H9 (cell line): ENCODE data around the gene GOLGA8S. TPM values are rescaled to one million over a fixed set of nuclear protein-coding genes. Genes with fewer than 3 reads are reported as not detected.
"Not testable (repeated sequence)": the region's sequence is repeated elsewhere in the genome, so short reads cannot be mapped to it uniquely, and the experiment has no call there.

Experiments used
- DNase-seq: peaks from one replicate; pipeline ENCODE4 v3.0.0-alpha.2; 2017
- H2AFZ ChIP-seq: one replicate; pipeline ENCODE4 v1.6.1; 2013; ENCODE audit warnings: mild to moderate bottlenecking, low read length, control low read depth, moderate library complexity
- H2AK5ac ChIP-seq: 2 replicates; pipeline ENCODE4 v1.6.1; 2013; ENCODE audit warnings: low read length, control low read depth, mixed read lengths; ENCODE audit not compliant: insufficient read length
- H2BK120ac ChIP-seq: one replicate; pipeline ENCODE4 v1.6.1; 2013; ENCODE audit warnings: low read depth, mild to moderate bottlenecking, low read length, control low read depth, inconsistent platforms; ENCODE audit not compliant: poor library complexity, severe bottlenecking
- H2BK12ac ChIP-seq: 2 replicates; pipeline ENCODE4 v1.6.1; 2013; ENCODE audit warnings: low read length, control low read depth, mixed read lengths, low read depth; ENCODE audit not compliant: insufficient read length
- H2BK15ac ChIP-seq: 2 replicates; pipeline ENCODE4 v1.6.1; 2013; ENCODE audit warnings: low read depth, low read length, control low read depth
- H2BK20ac ChIP-seq: one replicate; pipeline ENCODE4 v1.6.1; 2013; ENCODE audit warnings: low read depth, mild to moderate bottlenecking, low read length, control low read depth, inconsistent platforms; ENCODE audit not compliant: poor library complexity, severe bottlenecking
- H2BK5ac ChIP-seq: 2 replicates; pipeline ENCODE4 v1.6.1; 2013; ENCODE audit warnings: low read length, control low read depth, mixed read lengths; ENCODE audit not compliant: insufficient read length
- H3K14ac ChIP-seq: 2 replicates; pipeline ENCODE4 v1.6.1; 2013; ENCODE audit warnings: low read length, control low read depth; ENCODE audit not compliant: insufficient read depth
- H3K18ac ChIP-seq: 2 replicates; pipeline ENCODE4 v1.6.1; 2013; ENCODE audit warnings: low read depth, mild to moderate bottlenecking, mixed read lengths, low read length, control low read depth; ENCODE audit not compliant: insufficient read length
- H3K23ac ChIP-seq: 2 replicates; pipeline ENCODE4 v1.6.1; 2013; ENCODE audit warnings: low read length, control low read depth, mixed read lengths, low read depth; ENCODE audit not compliant: insufficient read length
- H3K23me2 ChIP-seq: 2 replicates; pipeline ENCODE4 v1.6.1; 2013; ENCODE audit warnings: low read depth, mild to moderate bottlenecking, mixed read lengths, low read length, control low read depth; ENCODE audit not compliant: insufficient read length, poor library complexity, severe bottlenecking
- H3K27ac ChIP-seq: 2 replicates; pipeline ENCODE4 v1.5.1; 2013; ENCODE audit warnings: low read length, control low read depth, mixed read lengths, low read depth; ENCODE audit not compliant: insufficient read length
- H3K27me3 ChIP-seq: 2 replicates; pipeline ENCODE4 v1.6.1; 2013; ENCODE audit warnings: low read length, control low read depth, inconsistent platforms; ENCODE audit not compliant: insufficient read depth
- H3K4ac ChIP-seq: 2 replicates; pipeline ENCODE4 v1.6.1; 2013; ENCODE audit warnings: low read depth, mild to moderate bottlenecking, control low read depth, inconsistent platforms, low read length, moderate library complexity
- H3K4me1 ChIP-seq: 2 replicates; pipeline ENCODE4 v1.6.1; 2013; ENCODE audit warnings: low read length, control low read depth, inconsistent platforms; ENCODE audit not compliant: insufficient read depth
- H3K4me2 ChIP-seq: 2 replicates; pipeline ENCODE4 v1.6.1; 2013; ENCODE audit warnings: low read length, control low read depth, mixed read lengths; ENCODE audit not compliant: insufficient read length, insufficient read depth
- H3K56ac ChIP-seq: 2 replicates; pipeline ENCODE4 v1.6.1; 2013; ENCODE audit warnings: low read depth, mild to moderate bottlenecking, mixed read lengths, low read length, control low read depth; ENCODE audit not compliant: insufficient read length
- H3K79me1 ChIP-seq: 2 replicates; pipeline ENCODE4 v1.6.1; 2013; ENCODE audit warnings: low read depth, mild to moderate bottlenecking, moderate library complexity, low read length, control low read depth, inconsistent platforms; ENCODE audit not compliant: insufficient read depth, poor library complexity, severe bottlenecking
- H3K79me2 ChIP-seq: 2 replicates; pipeline ENCODE4 v1.6.1; 2013; ENCODE audit warnings: low read length, control low read depth, inconsistent platforms; ENCODE audit not compliant: insufficient read depth
- H3K9ac ChIP-seq: 2 replicates; pipeline ENCODE4 v1.6.1; 2013; ENCODE audit warnings: low read length, control low read depth, mixed read lengths; ENCODE audit not compliant: insufficient read length; ENCODE audit errors: extremely low read depth
- H3K9me3 ChIP-seq: one replicate; pipeline ENCODE4 v1.6.1; 2013; ENCODE audit warnings: low read depth, low read length, inconsistent platforms; ENCODE audit not compliant: control insufficient read depth
- H3T11ph ChIP-seq: one replicate; pipeline ENCODE4 v1.6.1; 2013; ENCODE audit warnings: mild to moderate bottlenecking, low read length, control low read depth, inconsistent platforms
- H4K20me1 ChIP-seq: one replicate; pipeline ENCODE4 v1.6.1; 2013; ENCODE audit not compliant: control insufficient read depth, insufficient read length, insufficient read depth
- H4K5ac ChIP-seq: 2 replicates; pipeline ENCODE4 v1.6.1; 2013; ENCODE audit warnings: low read depth, mild to moderate bottlenecking, mixed read lengths, low read length, control low read depth; ENCODE audit not compliant: insufficient read length
- H4K8ac ChIP-seq: replicated peaks from 2 replicates; pipeline ENCODE4 v1.6.1; 2013; ENCODE audit warnings: low read length, control low read depth, mixed read lengths, low read depth; ENCODE audit not compliant: insufficient read length
- H4K91ac ChIP-seq: 2 replicates; pipeline ENCODE4 v1.6.1; 2013; ENCODE audit warnings: low read depth, mild to moderate bottlenecking, moderate library complexity, mixed read lengths, low read length, control low read depth; ENCODE audit not compliant: insufficient read length
- H3K27ac Mint-ChIP-seq, 3 experiments: 2 replicates in 2 of 3; 3 replicates in 1 of 3; pipeline ENCODE4 v1.8.0; 2020 to 2021; ENCODE audit warnings: mixed read lengths in 3 of 3, mild to moderate bottlenecking in 1 of 3, moderate library complexity in 1 of 3
- H3K27me3 Mint-ChIP-seq: 2 replicates; pipeline ENCODE4 v1.8.0; 2021; ENCODE audit warnings: low read depth, mild to moderate bottlenecking, moderate library complexity, mixed read lengths
- H3K36me3 Mint-ChIP-seq, 3 experiments: 2 replicates in 2 of 3; 3 replicates in 1 of 3; pipeline ENCODE4 v1.8.0; 2020 to 2021; ENCODE audit warnings: low read depth in 3 of 3, mixed read lengths in 3 of 3; ENCODE audit not compliant: insufficient read depth in 1 of 3
- H3K4me1 Mint-ChIP-seq, 2 experiments: 2 replicates each; pipeline ENCODE4 v1.8.0; 2020; ENCODE audit warnings: mixed read lengths in 2 of 2
- H3K4me3 Mint-ChIP-seq, 2 experiments: 2 replicates in 1 of 2; 3 replicates in 1 of 2; pipeline ENCODE4 v1.8.0; 2020 to 2021; ENCODE audit warnings: mild to moderate bottlenecking in 2 of 2, mixed read lengths in 2 of 2, moderate library complexity in 1 of 2
- H3K9me3 Mint-ChIP-seq, 2 experiments: 2 replicates in 1 of 2; 3 replicates in 1 of 2; pipeline ENCODE4 v1.8.0; 2020; ENCODE audit warnings: mild to moderate bottlenecking in 2 of 2, mixed read lengths in 2 of 2, moderate library complexity in 1 of 2
- WGBS: extraction: QIAGEN DNeasy Blood & Tissue Kit; methylation state at CpG from one replicate; pipeline ENCODE4 v1.1.7; 2013; ENCODE audit warnings: missing lambda C conversion rate, low lambda C conversion rate, mixed read lengths; ENCODE audit not compliant: insufficient read length; ENCODE audit errors: extremely low coverage; 5-methylcytosine and 5-hydroxymethylcytosine counted together
- long read RNA-seq: library from polyadenylated mRNA; unstranded; transcript quantifications from one replicate; pipeline ENCODE4 v2.0.0, GENCODE V29; 2020
- total RNA-seq: library from RNA; stranded (reverse); gene quantifications from 2 replicates; pipeline ENCODE4 v1.2.1, GENCODE V29; 2021

The GOLGA8S gene
- 0.07 TPM in 2 replicates for total RNA-seq
- long read RNA-seq = 0 reads

GRCh38 chr15:23354448-23354847, at the start of gene GOLGA8S:
Gene GOLGA8S, plus strand, starts transcription at chr15:23354748. Its CDS starts 62 bp downstream, at chr15:23354810.
- H3K27me3 ChIP-seq = not testable (repeated sequence)

GRCh38 chr15:23304805-23305204, 49.7 kb upstream of the GOLGA8S start:
- H3K79me1 ChIP-seq, H4K20me1 ChIP-seq, H2AFZ ChIP-seq, H3K9ac ChIP-seq, H3K18ac ChIP-seq, H3K23ac ChIP-seq, H3K56ac ChIP-seq, H3K27me3 ChIP-seq, H2BK12ac ChIP-seq, H3K27ac Mint-ChIP-seq, H2BK15ac ChIP-seq, H2AK5ac ChIP-seq, DNase-seq, H3K23me2 ChIP-seq, H3K79me2 ChIP-seq, H3K9me3 ChIP-seq, H3K27me3 Mint-ChIP-seq, H3T11ph ChIP-seq, H2BK5ac ChIP-seq, H4K5ac ChIP-seq, H4K91ac ChIP-seq, H3K4me1 ChIP-seq, H4K8ac ChIP-seq, H2BK120ac ChIP-seq, H2BK20ac ChIP-seq, H3K4ac ChIP-seq, H3K4me1 Mint-ChIP-seq, H3K4me2 ChIP-seq, H3K14ac ChIP-seq, H3K27ac ChIP-seq: not testable (repeated sequence)
- H3K4me3 Mint-ChIP-seq = peak overlapping the region; percentile 77 to 90
- WGBS = no CpG with 5 or more reads among the region's 4 CpGs
- H3K36me3 Mint-ChIP-seq = peaks cover 10 to 36% (median 21%) of the 10 kb centered on the region in 3 experiments
- H3K9me3 Mint-ChIP-seq = peaks cover 27 to 53% of the 10 kb centered on the region in 2 experiments; a peak in 4 of 5 replicates

More at GRCh38 chr15:23354448-23354847, at the start of gene GOLGA8S:
- H3K9me3 Mint-ChIP-seq, H4K8ac ChIP-seq, H2BK5ac ChIP-seq, H2AK5ac ChIP-seq, H3K23ac ChIP-seq, H3K4ac ChIP-seq, H2BK20ac ChIP-seq, H3K27me3 Mint-ChIP-seq, H4K91ac ChIP-seq, H3K4me2 ChIP-seq, H3K23me2 ChIP-seq, H3K56ac ChIP-seq, H3K36me3 Mint-ChIP-seq, H3K4me1 ChIP-seq, H4K20me1 ChIP-seq, H3K9me3 ChIP-seq, H3K79me2 ChIP-seq, H3K27ac Mint-ChIP-seq, H2BK15ac ChIP-seq, H4K5ac ChIP-seq, H3K4me3 Mint-ChIP-seq, H3K4me1 Mint-ChIP-seq, H3K18ac ChIP-seq, H3K9ac ChIP-seq, DNase-seq, H2BK120ac ChIP-seq, H3K27ac ChIP-seq, H3T11ph ChIP-seq, H3K14ac ChIP-seq, H3K79me1 ChIP-seq, H2AFZ ChIP-seq, H2BK12ac ChIP-seq: not testable (repeated sequence)
- no CpG with 5 or more reads among the region's 8 CpGs for WGBS
